ENCODE data around the gene TLE6. TPM values are rescaled to one million over a fixed set of nuclear protein-coding genes. Genes with fewer than 3 reads are reported as not detected.
"Not testable (repeated sequence)": the region's sequence is repeated elsewhere in the genome, so short reads cannot be mapped to it uniquely, and the experiment has no call there.

The TLE6 gene
- total and polyA plus RNA-seq, 5 donors, result 0.28 to 2.2 (median 1.4) TPM

DNA sequence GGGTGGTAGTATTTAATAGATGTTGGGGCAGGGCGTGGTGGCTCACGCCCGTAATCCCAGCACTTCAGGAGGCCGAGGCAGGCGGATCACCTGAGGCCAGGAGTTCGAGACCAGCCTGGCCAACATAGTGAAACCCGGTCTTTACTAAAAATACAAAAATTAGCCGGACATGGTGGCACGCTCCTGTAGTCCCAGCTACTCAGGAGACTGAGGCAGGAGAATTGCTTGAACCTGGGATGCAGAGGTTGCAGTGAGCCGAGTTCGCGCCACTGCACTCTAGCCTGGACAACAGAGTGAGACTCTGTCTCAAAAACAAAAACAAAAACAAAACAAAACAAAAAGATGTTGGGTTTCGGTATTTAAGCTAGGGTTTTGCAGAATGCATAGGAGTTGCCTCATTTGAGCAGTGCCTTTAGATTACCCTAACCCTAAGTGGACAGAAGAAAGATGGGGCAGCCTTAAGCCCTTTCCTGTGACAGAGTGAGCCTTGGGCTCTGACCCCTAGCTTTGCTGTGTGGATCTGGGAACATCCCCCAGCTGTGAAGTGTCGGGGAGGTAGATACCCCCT is 59.7 kb downstream of the TLE6 start:
- intact Hi-C loops (cut with DNase I), result loop anchor here in 1 of 4 donors (10.0 kb wide), 1 partner anchor 52 kb away; no protein-coding TSS in a partner anchor
- not testable (repeated sequence) for ATAC-seq; H3K4me3 ChIP-seq (ENCODE audit: low read length); H3K9me3 ChIP-seq (ENCODE audit: control insufficient read depth, low read length); H3K4me1 ChIP-seq (ENCODE audit: control insufficient read depth, insufficient read depth, low read length); H3K27me3 ChIP-seq (ENCODE audit: control insufficient read depth, insufficient read depth); DNase-seq
- H3K27ac ChIP-seq (ENCODE audit: low read length), result peak overlapping the region; percentile 81
- 81% methylated on average over 14 of the region's 14 CpGs for whole genome bisulfite sequencing

DNA sequence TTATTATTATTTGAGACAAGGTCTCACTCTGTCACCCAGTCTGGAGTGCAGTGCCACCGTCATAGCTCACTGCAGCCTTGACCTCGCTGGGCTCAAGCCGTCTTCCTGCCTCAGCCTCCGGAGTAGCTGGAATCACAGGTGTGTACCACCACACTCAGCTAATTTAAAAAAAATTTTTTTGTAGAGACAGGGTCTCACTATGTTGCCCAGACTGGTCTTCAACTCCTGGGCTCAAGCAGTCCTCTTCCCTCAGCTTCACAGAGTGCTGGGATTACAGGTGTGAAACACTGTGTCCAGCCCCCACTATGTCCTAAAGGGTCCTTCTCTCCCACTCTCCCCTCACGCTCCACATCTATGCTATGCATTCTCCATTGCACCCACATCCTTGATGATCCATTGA is 60.9 kb downstream of the TLE6 start:
- intact Hi-C loops (cut with DNase I), result loop anchor here in 1 of 4 donors (10.0 kb wide), 1 partner anchor 53 kb away; no protein-coding TSS in a partner anchor
- no peaks in the 10 kb centered on the region for H3K9me3 ChIP-seq (ENCODE audit: control insufficient read depth, low read length)
- 84% methylated on average over 5 of the region's 5 CpGs for WGBS
- no peak overlapping the region for H3K27ac ChIP-seq (ENCODE audit: low read length)
- no peaks in the 10 kb centered on the region for H3K27me3 ChIP-seq (ENCODE audit: control insufficient read depth, insufficient read depth)
- no peak for DNase-seq
- no peak for ATAC-seq
- H3K4me3 ChIP-seq (ENCODE audit: low read length), result no peak overlapping the region
- H3K4me1 ChIP-seq (ENCODE audit: control insufficient read depth, insufficient read depth, low read length), result peaks cover 2% of the 10 kb centered on the region

DNA sequence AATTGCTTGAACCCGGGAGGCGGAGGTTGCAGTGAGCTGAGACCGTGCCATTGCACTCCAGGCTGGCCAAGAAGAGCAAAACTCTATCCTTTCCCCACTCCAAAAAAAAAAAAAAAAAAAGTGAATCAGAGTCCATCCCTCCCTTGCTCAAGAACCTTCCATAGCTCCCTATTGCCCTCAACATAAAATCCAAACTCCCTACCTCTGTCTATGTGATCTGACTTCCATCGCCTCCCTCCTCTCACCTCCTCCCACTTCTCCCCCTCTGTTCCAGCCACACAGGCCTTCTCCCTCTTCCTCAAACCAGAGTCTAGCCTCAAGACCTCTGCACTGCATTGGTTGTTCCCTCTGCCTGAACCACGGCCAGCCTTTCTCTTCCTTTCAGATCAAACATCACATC is 61.8 kb downstream of the TLE6 start:
- WGBS, result 87% methylated on average over 5 of the region's 5 CpGs
- H3K9me3 ChIP-seq (ENCODE audit: control insufficient read depth, low read length), result no peaks in the 10 kb centered on the region
- H3K27ac ChIP-seq (ENCODE audit: low read length), result peak overlapping the region; percentile 30

DNA sequence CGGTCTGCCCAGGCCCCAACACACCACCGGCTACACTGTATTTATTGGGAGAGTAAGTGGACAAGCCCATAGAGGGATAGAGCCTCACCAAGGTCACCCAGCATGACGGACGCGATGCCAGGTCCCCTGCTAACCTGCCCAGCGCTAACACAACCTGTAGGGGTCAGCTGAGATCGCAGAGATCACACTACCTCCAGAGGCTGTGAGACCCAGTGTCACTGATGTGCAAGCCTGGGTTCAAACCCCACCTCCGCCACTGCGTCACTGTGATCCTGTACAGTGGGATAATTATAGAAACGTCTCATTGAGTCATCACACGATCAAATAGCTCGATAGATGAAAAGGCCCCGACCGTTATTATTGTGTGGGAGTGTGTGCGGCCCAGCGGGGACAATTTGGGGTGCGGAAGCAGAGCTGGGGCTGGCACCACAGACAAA is 62.3 kb downstream of the TLE6 start:
- Histone ChIP-seq H3K4me3 (ENCODE audit: low read length) (no peak overlapping the region), H3K27me3 (ENCODE audit: control insufficient read depth, insufficient read depth) (no peaks in the 10 kb centered on the region), H3K9me3 (ENCODE audit: control insufficient read depth, low read length) (no peaks in the 10 kb centered on the region), H3K4me1 (ENCODE audit: control insufficient read depth, insufficient read depth, low read length) (peaks cover 2% of the 10 kb centered on the region), H3K27ac (ENCODE audit: low read length) (peak overlapping the region; percentile 30)
- no peak for DNase-seq
- intact Hi-C loops (cut with DNase I), result loop anchor here in 1 of 4 donors (10.0 kb wide), 1 partner anchor 55 kb away; no protein-coding TSS in a partner anchor
- WGBS, result 65% methylated on average over 17 of the region's 17 CpGs
- ATAC-seq, result no peak

More for the DNA sequence above, 61.8 kb downstream of the TLE6 start:
- Histone ChIP-seq H3K4me3 (ENCODE audit: low read length) (no peak overlapping the region), H3K4me1 (ENCODE audit: control insufficient read depth, insufficient read depth, low read length) (peaks cover 2% of the 10 kb centered on the region), H3K27me3 (ENCODE audit: control insufficient read depth, insufficient read depth) (no peaks in the 10 kb centered on the region)
- ATAC-seq (no peak), DNase-seq (no peak)
- intact Hi-C loops (cut with DNase I), result loop anchor here in 1 of 4 donors (10.0 kb wide), 1 partner anchor 54 kb away; no protein-coding TSS in a partner anchor

DNA sequence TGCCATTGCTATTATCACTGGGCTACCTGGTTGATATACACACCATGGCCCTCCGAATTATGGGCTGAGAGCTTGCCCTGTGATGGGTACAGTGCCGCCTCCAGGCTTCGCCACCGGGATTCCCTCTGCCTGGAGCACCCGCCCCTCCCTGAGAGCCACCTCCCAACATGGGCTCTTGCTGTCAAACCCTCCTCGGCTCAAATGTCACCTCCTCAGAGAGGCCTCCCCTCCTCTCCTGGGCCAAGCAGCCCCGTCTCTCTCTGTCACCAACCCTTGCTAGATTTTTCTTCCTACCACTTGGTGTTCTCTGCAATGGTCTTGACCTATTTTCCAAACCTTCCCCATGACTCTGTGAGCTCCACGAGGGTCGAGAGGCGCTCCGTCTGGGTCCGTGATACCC is 64.0 kb downstream of the TLE6 start:
- ATAC-seq (no peak), DNase-seq (no peak)
- no peak overlapping the region for H3K27ac ChIP-seq (ENCODE audit: low read length)
- H3K9me3 ChIP-seq (ENCODE audit: control insufficient read depth, low read length), result no peaks in the 10 kb centered on the region
- whole genome bisulfite sequencing, result 71% methylated on average over 12 of the region's 12 CpGs
- no peak overlapping the region for H3K4me3 ChIP-seq (ENCODE audit: low read length)
- peaks cover 2% of the 10 kb centered on the region for H3K4me1 ChIP-seq (ENCODE audit: control insufficient read depth, insufficient read depth, low read length)
- intact Hi-C loops (cut with DNase I), result no loop called here
- H3K27me3 ChIP-seq (ENCODE audit: control insufficient read depth, insufficient read depth), result no peaks in the 10 kb centered on the region

DNA sequence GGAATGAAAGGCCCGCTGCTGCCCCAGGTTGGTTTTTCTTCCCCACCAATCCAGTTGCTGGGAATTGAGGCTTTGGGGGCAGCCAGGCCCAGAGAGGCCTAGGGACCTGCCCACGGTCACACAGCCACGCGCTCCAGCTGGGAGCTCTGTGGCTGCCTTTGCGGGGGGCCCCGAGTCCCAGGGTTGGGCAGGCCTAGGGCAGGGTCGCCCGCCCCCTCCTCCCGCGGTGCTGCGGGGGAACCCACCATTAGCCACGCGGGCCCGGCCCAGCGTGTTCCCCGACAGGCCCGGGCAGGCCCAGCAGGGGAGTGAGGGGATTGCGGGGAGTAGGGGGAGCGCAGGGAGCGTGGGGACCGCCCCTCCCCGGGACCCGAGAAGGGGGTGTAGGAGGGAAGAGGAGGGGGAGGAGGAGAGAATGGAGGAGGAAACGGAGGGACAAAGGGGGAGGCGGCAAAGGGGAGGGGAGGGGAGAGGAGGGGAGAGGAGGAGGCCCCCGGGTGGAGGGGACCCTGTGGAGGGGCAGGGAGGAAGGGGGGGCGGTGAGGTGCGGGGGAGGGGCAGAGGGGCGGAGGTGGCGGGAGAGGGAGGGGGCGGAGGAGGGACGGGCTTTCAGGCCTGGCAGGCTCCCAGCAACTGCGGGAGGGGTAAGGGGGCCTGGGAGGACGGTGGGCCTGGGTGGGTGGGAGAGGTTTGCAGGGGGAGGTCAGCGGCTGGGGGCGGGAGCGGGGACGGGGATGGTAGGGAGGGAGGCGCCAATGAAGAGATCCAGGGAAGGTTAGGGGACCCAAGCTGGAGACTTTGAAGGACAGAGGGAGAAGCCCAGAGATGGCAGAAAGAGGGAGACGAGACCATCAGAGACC is 64.6 kb downstream of the TLE6 start:
- peaks cover 2% of the 10 kb centered on the region for H3K4me1 ChIP-seq (ENCODE audit: control insufficient read depth, insufficient read depth, low read length)
- no peaks in the 10 kb centered on the region for H3K9me3 ChIP-seq (ENCODE audit: control insufficient read depth, low read length)
- H3K27me3 ChIP-seq (ENCODE audit: control insufficient read depth, insufficient read depth), result no peaks in the 10 kb centered on the region
- H3K4me3 ChIP-seq (ENCODE audit: low read length), result peak overlapping the region; percentile 29
- no peak for ATAC-seq
- peak overlapping the region; percentile 35 for H3K27ac ChIP-seq (ENCODE audit: low read length)
- DNase-seq, result peak in 1 of 3 donors; percentile 76
- intact Hi-C loops (cut with DNase I), result no loop called here
- 18% methylated on average over 39 of the region's 40 CpGs for WGBS

DNA sequence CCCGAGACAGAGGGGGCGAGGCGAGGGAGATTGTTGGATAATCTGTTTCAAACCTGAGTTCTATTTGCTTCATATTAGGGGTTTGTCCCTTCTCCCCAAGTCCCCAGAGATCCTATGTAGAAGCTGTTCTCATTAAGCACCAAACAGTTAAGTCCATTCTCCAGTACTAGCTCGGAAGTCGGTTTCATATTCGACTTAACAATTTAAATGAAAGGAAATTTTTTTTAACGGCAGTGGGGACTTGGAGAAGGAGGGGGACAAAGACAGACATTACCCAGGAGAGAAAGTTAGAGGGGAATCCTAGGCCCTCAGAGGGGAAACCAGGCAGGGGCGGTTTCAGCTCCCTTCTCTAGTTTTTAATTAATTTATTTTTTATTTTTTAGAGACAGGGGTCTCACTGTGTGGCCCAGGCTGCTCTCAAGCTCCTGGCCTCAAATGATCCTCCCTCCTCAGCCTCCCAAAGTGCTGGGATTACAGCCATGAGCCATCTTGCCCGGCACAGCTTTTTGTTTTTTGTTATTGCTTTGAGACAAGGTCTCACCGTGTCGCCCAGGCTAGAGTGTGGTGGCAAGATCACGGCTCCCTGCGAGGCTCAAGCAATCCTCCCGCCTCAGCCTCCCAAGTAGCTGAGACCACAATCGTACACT is 65.4 kb downstream of the TLE6 start:
- intact Hi-C loops (cut with DNase I), result no loop called here
- no peak for DNase-seq
- 38% methylated on average over 15 of the region's 15 CpGs for WGBS
- no peaks in the 10 kb centered on the region for H3K9me3 ChIP-seq (ENCODE audit: control insufficient read depth, low read length)
- no peaks in the 10 kb centered on the region for H3K27me3 ChIP-seq (ENCODE audit: control insufficient read depth, insufficient read depth)
- ATAC-seq, result no peak
- H3K4me3 ChIP-seq (ENCODE audit: low read length), result peak overlapping the region; percentile 29
- peaks cover 2% of the 10 kb centered on the region for H3K4me1 ChIP-seq (ENCODE audit: control insufficient read depth, insufficient read depth, low read length)
- H3K27ac ChIP-seq (ENCODE audit: low read length), result peak overlapping the region; percentile 35

Other genes starting within 250 kb of the TLE6 start
- 10 to 100 TPM; 19.9 to 25.5 (median 23.4) TPM for gene SLC39A3, start 237.5 kb upstream of the TLE6 start, total RNA-seq
- gene SLC39A3, start 237.5 kb upstream of the TLE6 start, polyA plus RNA-seq, result 29.3 TPM
- gene SGTA, start 194.3 kb upstream of the TLE6 start, total RNA-seq, result 10 to 100 TPM; 53.6 to 84.2 (median 64.6) TPM
- 86.5 TPM for gene SGTA, start 194.3 kb upstream of the TLE6 start, polyA plus RNA-seq
- 10 to 100 TPM; 41.4 to 69.4 (median 54.1) TPM for gene THOP1, start 192.1 kb upstream of the TLE6 start, total RNA-seq
- gene THOP1, start 192.1 kb upstream of the TLE6 start, polyA plus RNA-seq, result 64.0 TPM
- gene ZNF554, start 157.7 kb upstream of the TLE6 start, total RNA-seq, result 1 to 10 TPM; 4.7 to 6.7 (median 6.3) TPM
- gene ZNF554, start 157.7 kb upstream of the TLE6 start, polyA plus RNA-seq, result 4.7 TPM
- gene ZNF555, start 136.1 kb upstream of the TLE6 start, total RNA-seq, result 10 to 100 TPM in 2 of 4 donors, 1 to 10 TPM in 2; 8.8 to 15.7 (median 9.6) TPM
- gene ZNF555, start 136.1 kb upstream of the TLE6 start, polyA plus RNA-seq, result 3.4 TPM
- under 1 TPM in 1 of 4 donors, not detected in 3; 0.25 TPM for gene ZNF556, start 110.2 kb upstream of the TLE6 start, total RNA-seq
- gene ZNF556, start 110.2 kb upstream of the TLE6 start, polyA plus RNA-seq, result not detected
- gene ZNF57, start 76.6 kb upstream of the TLE6 start, total RNA-seq, result 1 to 10 TPM; 1.9 to 3.1 (median 2.4) TPM
- 1.9 TPM for gene ZNF57, start 76.6 kb upstream of the TLE6 start, polyA plus RNA-seq
- gene ZNF77, start 32.6 kb upstream of the TLE6 start, total RNA-seq, result 1 to 10 TPM; 2.1 to 4.0 (median 2.9) TPM
- gene ZNF77, start 32.6 kb upstream of the TLE6 start, polyA plus RNA-seq, result 2.1 TPM
- gene TLE2, start 51.7 kb downstream of the TLE6 start, total RNA-seq, result 100 to 1,000 TPM in 1 of 4 donors, 10 to 100 TPM in 3; 78.4 to 102 (median 88.1) TPM
- gene TLE2, start 51.7 kb downstream of the TLE6 start, polyA plus RNA-seq, result 68.6 TPM
- gene TLE5, start 84.9 kb downstream of the TLE6 start, total RNA-seq, result 1,000 to 10,000 TPM in 2 of 4 donors, 100 to 1,000 TPM in 2; 784 to 1,020 (median 971) TPM
- 1,565 TPM for gene TLE5, start 84.9 kb downstream of the TLE6 start, polyA plus RNA-seq
- gene GNA11, start 116.8 kb downstream of the TLE6 start, total RNA-seq, result 10 to 100 TPM; 63.3 to 71.6 (median 69.7) TPM
- 69.8 TPM for gene GNA11, start 116.8 kb downstream of the TLE6 start, polyA plus RNA-seq
- 1 to 10 TPM; 1.8 to 2.5 (median 2.1) TPM for gene GNA15, start 158.5 kb downstream of the TLE6 start, total RNA-seq
- gene GNA15, start 158.5 kb downstream of the TLE6 start, polyA plus RNA-seq, result 1.00 TPM
- under 1 TPM; 0.33 to 0.96 (median 0.74) TPM for gene S1PR4, start 201.2 kb downstream of the TLE6 start, total RNA-seq
- 0.97 TPM for gene S1PR4, start 201.2 kb downstream of the TLE6 start, polyA plus RNA-seq
- gene NCLN, start 208.4 kb downstream of the TLE6 start, total RNA-seq, result 10 to 100 TPM; 25.8 to 36.6 (median 27.9) TPM
- gene NCLN, start 208.4 kb downstream of the TLE6 start, polyA plus RNA-seq, result 20.3 TPM
- under 1 TPM in 2 of 4 donors, not detected in 2; 0.14 to 0.20 TPM for gene CELF5, start 247.1 kb downstream of the TLE6 start, total RNA-seq
- not detected for gene CELF5, start 247.1 kb downstream of the TLE6 start, polyA plus RNA-seq

Measured in right cardiac atrium (tissue), 5 donors.